Measurements from ENCODE around the gene INO80C.

GRCh38 chr18:35418610-35419009 lies 79.2 kb downstream of the INO80C start:
- TF ChIP-seq CTCF (IDR thresholded peaks at IDR 0.05 in 4 of 5, conservative IDR thresholded peaks at IDR 0.05 in 1 of 5) (no peak), POLR2A (IDR thresholded peaks at IDR 0.05) (no peak)

All from gastrocnemius medialis (tissue), 4 donors.